Measurements from ENCODE around the gene TSPAN5.

DNA sequence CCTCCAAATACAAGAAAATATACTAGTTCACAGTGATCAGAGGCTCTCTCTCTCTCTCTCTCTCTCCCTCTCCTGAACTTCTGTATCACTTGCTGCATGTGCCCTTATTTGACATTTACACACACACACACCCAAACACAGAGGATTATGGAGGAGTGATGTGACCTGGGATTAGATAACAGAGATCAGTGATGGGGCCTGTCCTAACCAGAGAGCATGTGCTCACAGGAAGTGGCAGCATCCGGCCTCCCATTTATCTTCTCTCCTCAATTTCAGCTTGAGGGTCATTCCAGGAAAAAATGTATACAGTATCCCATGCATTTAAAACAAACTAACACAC lies 143.0 kb downstream of the TSPAN5 start:
- TF ChIP-seq POLR2A (IDR thresholded peaks at IDR 0.05), result no peak
- TF ChIP-seq, protein P1, sequence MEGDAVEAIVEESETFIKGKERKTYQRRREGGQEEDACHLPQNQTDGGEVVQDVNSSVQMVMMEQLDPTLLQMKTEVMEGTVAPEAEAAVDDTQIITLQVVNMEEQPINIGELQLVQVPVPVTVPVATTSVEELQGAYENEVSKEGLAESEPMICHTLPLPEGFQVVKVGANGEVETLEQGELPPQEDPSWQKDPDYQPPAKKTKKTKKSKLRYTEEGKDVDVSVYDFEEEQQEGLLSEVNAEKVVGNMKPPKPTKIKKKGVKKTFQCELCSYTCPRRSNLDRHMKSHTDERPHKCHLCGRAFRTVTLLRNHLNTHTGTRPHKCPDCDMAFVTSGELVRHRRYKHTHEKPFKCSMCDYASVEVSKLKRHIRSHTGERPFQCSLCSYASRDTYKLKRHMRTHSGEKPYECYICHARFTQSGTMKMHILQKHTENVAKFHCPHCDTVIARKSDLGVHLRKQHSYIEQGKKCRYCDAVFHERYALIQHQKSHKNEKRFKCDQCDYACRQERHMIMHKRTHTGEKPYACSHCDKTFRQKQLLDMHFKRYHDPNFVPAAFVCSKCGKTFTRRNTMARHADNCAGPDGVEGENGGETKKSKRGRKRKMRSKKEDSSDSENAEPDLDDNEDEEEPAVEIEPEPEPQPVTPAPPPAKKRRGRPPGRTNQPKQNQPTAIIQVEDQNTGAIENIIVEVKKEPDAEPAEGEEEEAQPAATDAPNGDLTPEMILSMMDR (IDR thresholded peaks at IDR 0.05), result no peak

All from lower leg skin (tissue), 3 donors.